IMR-90 (cell line): Measurements from ENCODE around the gene NTM. TPM values are rescaled to one million over a fixed set of nuclear protein-coding genes. Genes with fewer than 3 reads are reported as not detected.

ENCODE experiments used
- ATAC-seq: fragments of 200-7000 bp; cut with Tn5 transposase; 2 replicates; pipeline ENCODE4 v1.9.1; 2020; ENCODE audit warnings: low read depth, mild to moderate bottlenecking, moderate library complexity
- BruUV-seq: library from RNA; stranded (reverse); fragments of 400-500 nt; replicated peaks from 2 replicates; lab custom pipeline; 2021; lab: Mats Ljungman, UMichigan
- CTCF ChIA-PET: fragments of 300-600 bp; formaldehyde crosslinking; extraction: SDS; loops from one replicate; lab custom pipeline; 2021; ENCODE audit warnings: antibody characterized with exemption; lab: Yijun Ruan, JAX
- POLR2A ChIA-PET: fragments of 300-600 bp; sonication (Branson Sonifier 250); formaldehyde crosslinking; loops from one replicate; lab custom pipeline; 2022; ENCODE audit warnings: antibody characterized with exemption; ENCODE audit not compliant: unreplicated experiment; lab: Charles Lee
- DNase-seq: peaks from one replicate; pipeline ENCODE4 v3.0.0; 2013
- H2AFZ ChIP-seq: replicated peaks from 2 replicates; pipeline ENCODE3; 2013; ENCODE audit warnings: low read length, mild to moderate bottlenecking; ENCODE audit not compliant: poor library complexity
- H2AK5ac ChIP-seq: 2 replicates; pipeline ENCODE4 v1.6.1; 2013; ENCODE audit warnings: low read depth, low read length, inconsistent platforms
- H2AK9ac ChIP-seq: replicated peaks from 2 replicates; pipeline ENCODE3; 2013; ENCODE audit warnings: mild to moderate bottlenecking, low read depth, low read length, moderate library complexity; ENCODE audit not compliant: poor library complexity
- H2BK120ac ChIP-seq: 2 replicates; pipeline ENCODE4 v1.6.1; 2013; ENCODE audit warnings: low read depth, low read length, inconsistent platforms
- H2BK15ac ChIP-seq: 3 replicates; pipeline ENCODE4 v1.6.1; 2013; ENCODE audit warnings: low read depth, low read length, inconsistent platforms
- H2BK20ac ChIP-seq: 2 replicates; pipeline ENCODE4 v1.6.1; 2013; ENCODE audit warnings: low read depth, mild to moderate bottlenecking, inconsistent platforms, low read length, moderate library complexity
- H2BK5ac ChIP-seq: 2 replicates; pipeline ENCODE4 v1.6.1; 2013; ENCODE audit warnings: mild to moderate bottlenecking, low read depth, low read length, inconsistent platforms; ENCODE audit not compliant: poor library complexity, severe bottlenecking
- H3K14ac ChIP-seq: replicated peaks from 2 replicates; pipeline ENCODE4 v1.6.1; 2013; ENCODE audit warnings: low read depth, low read length, inconsistent platforms
- H3K18ac ChIP-seq: 2 replicates; pipeline ENCODE4 v1.6.1; 2013; ENCODE audit warnings: low read depth, low read length, control low read depth
- H3K23ac ChIP-seq: 2 replicates; pipeline ENCODE4 v1.6.1; 2013; ENCODE audit warnings: low read depth, low read length, inconsistent platforms
- H3K27ac ChIP-seq: 2 replicates; pipeline ENCODE4 v1.5.1; 2013; ENCODE audit warnings: mild to moderate bottlenecking, control low read depth, low read length; ENCODE audit not compliant: insufficient read depth
- H3K27me3 ChIP-seq: 2 replicates; pipeline ENCODE4 v1.6.1; 2013; ENCODE audit warnings: low read length; ENCODE audit not compliant: control insufficient read depth, insufficient read depth
- H3K36me3 ChIP-seq: 2 replicates; pipeline ENCODE4 v1.6.1; 2013; ENCODE audit warnings: low read length, mixed read lengths; ENCODE audit not compliant: control insufficient read depth, insufficient read depth
- H3K4ac ChIP-seq: 2 replicates; pipeline ENCODE4 v1.6.1; 2013; ENCODE audit warnings: low read depth, low read length, inconsistent platforms
- H3K4me1 ChIP-seq: 2 replicates; pipeline ENCODE4 v1.6.1; 2013; ENCODE audit warnings: low read length, mixed read lengths; ENCODE audit not compliant: control insufficient read depth, insufficient read depth
- H3K4me2 ChIP-seq: 2 replicates; pipeline ENCODE4 v1.6.1; 2013; ENCODE audit warnings: low read depth, mild to moderate bottlenecking, control low read depth, low read length, moderate library complexity
- H3K4me3 ChIP-seq: 2 replicates; pipeline ENCODE4 v1.5.1; 2013; ENCODE audit warnings: low read depth, mild to moderate bottlenecking, control low read depth, low read length, moderate library complexity; ENCODE audit not compliant: insufficient read depth
- H3K56ac ChIP-seq: 2 replicates; pipeline ENCODE4 v1.6.1; 2013; ENCODE audit warnings: low read length, inconsistent platforms; ENCODE audit not compliant: insufficient read depth; ENCODE audit errors: extremely low read depth
- H3K79me1 ChIP-seq, 2 experiments: 2 replicates each; pipeline ENCODE4 v1.6.1; 2013; ENCODE audit warnings: low read length in 2 of 2, inconsistent platforms in 1 of 2, low read depth in 1 of 2
- H3K9ac ChIP-seq: 2 replicates; pipeline ENCODE4 v1.6.1; 2013; ENCODE audit warnings: low read depth, low read length, control low read depth
- H3K9me1 ChIP-seq: 2 replicates; pipeline ENCODE4 v1.6.1; 2013; ENCODE audit warnings: low read length, inconsistent platforms; ENCODE audit not compliant: insufficient read depth
- H3K9me3 ChIP-seq: 2 replicates; pipeline ENCODE4 v1.6.1; 2013; ENCODE audit warnings: low read length; ENCODE audit not compliant: control insufficient read depth, insufficient read depth
- H4K20me1 ChIP-seq: 2 replicates; pipeline ENCODE4 v1.6.1; 2013; ENCODE audit warnings: low read length, inconsistent platforms; ENCODE audit not compliant: insufficient read depth
- H4K5ac ChIP-seq: 2 replicates; pipeline ENCODE4 v1.6.1; 2013; ENCODE audit warnings: mild to moderate bottlenecking, low read depth, low read length, control low read depth
- H4K8ac ChIP-seq, 2 experiments: 2 replicates each; pipeline ENCODE4 v1.6.1; 2013; ENCODE audit warnings: low read depth in 2 of 2, low read length in 2 of 2, control low read depth in 1 of 2, inconsistent platforms in 1 of 2
- H4K91ac ChIP-seq: 2 replicates; pipeline ENCODE4 v1.6.1; 2013; ENCODE audit warnings: low read depth, low read length, inconsistent platforms; ENCODE audit not compliant: insufficient read depth
- BHLHE40 ChIP-seq: fragments of 150-350 bp; IDR thresholded peaks from 2 replicates; pipeline ENCODE4 v1.6.1; 2016; ENCODE audit warnings: mild to moderate bottlenecking, low read depth, low read length
- CEBPB ChIP-seq: IDR thresholded peaks from 2 replicates; pipeline ENCODE4 v1.6.1; 2012; ENCODE audit warnings: low read depth, low read length, improper control_type of control experiment
- CHD1 ChIP-seq: IDR thresholded peaks from 2 replicates; pipeline ENCODE4 v1.6.1; 2012; ENCODE audit warnings: low read depth, low read length, improper control_type of control experiment
- CTCF ChIP-seq: conservative IDR thresholded peaks from 2 replicates; pipeline ENCODE4 v1.5.1; 2012; ENCODE audit warnings: mild to moderate bottlenecking, low read depth, low read length, improper control_type of control experiment
- ELK1 ChIP-seq: fragments of 150-350 bp; IDR thresholded peaks from 2 replicates; pipeline ENCODE4 v1.6.1; 2016; ENCODE audit warnings: low read depth, mild to moderate bottlenecking, low read length, moderate library complexity, borderline replicate concordance
- FOS ChIP-seq: fragments of 150-350 bp; IDR thresholded peaks from 2 replicates; pipeline ENCODE4 v1.6.1; 2016; ENCODE audit warnings: low read depth, low read length
- MAFK ChIP-seq: IDR thresholded peaks from 2 replicates; pipeline ENCODE4 v1.6.1; 2012; ENCODE audit warnings: low read depth, low read length, improper control_type of control experiment
- MAZ ChIP-seq: IDR thresholded peaks from 2 replicates; pipeline ENCODE4 v1.6.1; 2012; ENCODE audit warnings: low read depth, mild to moderate bottlenecking, low read length, improper control_type of control experiment, moderate library complexity, borderline replicate concordance
- MXI1 ChIP-seq: IDR thresholded peaks from 2 replicates; pipeline ENCODE4 v1.6.1; 2012; ENCODE audit warnings: low read depth, mild to moderate bottlenecking, low read length, moderate library complexity, borderline replicate concordance
- NFE2L2 ChIP-seq: fragments of 150-350 bp; IDR thresholded peaks from 2 replicates; pipeline ENCODE4 v1.6.1; 2016; ENCODE audit warnings: low read depth, mild to moderate bottlenecking, low read length
- POLR2A ChIP-seq: IDR thresholded peaks from 2 replicates; pipeline ENCODE4 v1.6.1; 2012; ENCODE audit warnings: mild to moderate bottlenecking, low read depth, low read length
- RAD21 ChIP-seq: IDR thresholded peaks from 2 replicates; pipeline ENCODE4 v1.6.1; 2012; ENCODE audit warnings: low read length, improper control_type of control experiment
- RCOR1 ChIP-seq: IDR thresholded peaks from 2 replicates; pipeline ENCODE4 v1.6.1; 2012; ENCODE audit warnings: mild to moderate bottlenecking, low read length, improper control_type of control experiment; ENCODE audit not compliant: insufficient replicate concordance
- RFX5 ChIP-seq: IDR thresholded peaks from 2 replicates; pipeline ENCODE4 v1.8.0; 2012; ENCODE audit warnings: low read depth, mild to moderate bottlenecking, low read length, moderate library complexity
- SMC3 ChIP-seq: fragments of 150-350 bp; IDR thresholded peaks from 2 replicates; pipeline ENCODE4 v1.6.1; 2016; ENCODE audit warnings: low read depth, mild to moderate bottlenecking, antibody characterized with exemption, low read length, moderate library complexity
- USF2 ChIP-seq: fragments of 150-350 bp; IDR thresholded peaks from 2 replicates; pipeline ENCODE4 v1.6.1; 2017; ENCODE audit warnings: mild to moderate bottlenecking, antibody characterized with exemption, low read length, low read depth
- WGBS, 2 experiments: methylation state at CpG; one replicate each; pipeline versions ENCODE4 v1.1.5 to v1.1.7; 2013; ENCODE audit warnings: missing lambda C conversion rate in 2 of 2; ENCODE audit not compliant: insufficient read length in 1 of 2; ENCODE audit errors: extremely low coverage in 2 of 2; 5-methylcytosine and 5-hydroxymethylcytosine counted together
- dilution Hi-C: fragments of 300-500 bp; cut with HindIII; formaldehyde crosslinking; loops from one replicate; pipeline ENCODE4 v1.14.3; 2018; ENCODE audit warnings: low sequenced_read_pairs; ENCODE audit not compliant: unreplicated experiment
- in situ Hi-C: fragments of 300-500 bp; cut with MboI; formaldehyde crosslinking; loops from 3 replicates; pipeline ENCODE4 v1.14.3; 2019; ENCODE audit warnings: low sequenced_read_pairs, inconsistent platforms, mixed read lengths
- intact Hi-C: fragments of 100-400 bp; cut with micrococcal nuclease; formaldehyde crosslinking; loops from 2 replicates; pipeline ENCODE4 v1.10.0; 2022
- polyA plus RNA-seq, 3 experiments: library from polyadenylated mRNA; depleted of rRNA; stranded (reverse); fragments of >200 nt; gene quantifications; 2 replicates each; pipeline ENCODE4 v1.2.3, GENCODE V29; 2012; ENCODE audit warnings: low replicate concordance in 1 of 3
- total RNA-seq: library from RNA; depleted of rRNA; stranded (reverse); fragments of >200 nt; gene quantifications from 2 replicates; pipeline ENCODE4 v1.2.3, GENCODE V29; 2012

Gene NTM
- total and polyA plus RNA-seq, 2 of the 4 experiments (the other 2 are of a cell fraction) = 19.5 to 25.5 TPM

- no peak overlapping the region for H2BK15ac ChIP-seq
- no peaks in the 10 kb centered on the region for H3K9me3 ChIP-seq
- H4K91ac ChIP-seq = no peak overlapping the region
- H3K9ac ChIP-seq = no peak overlapping the region
- H3K4me3 ChIP-seq = no peak overlapping the region
- H2AFZ ChIP-seq = no peak overlapping the region
- no peak overlapping the region for H2AK5ac ChIP-seq
- H3K4ac ChIP-seq = no peak overlapping the region
- H3K23ac ChIP-seq = no peak overlapping the region
- H3K27me3 ChIP-seq = peaks cover 36% of the 10 kb centered on the region
- TF ChIP-seq RCOR1 (no peak), ELK1 (no peak), RFX5 (no peak), MXI1 (no peak), CEBPB (no peak), MAZ (no peak), CTCF (no peak), SMC3 (no peak), CHD1 (no peak), POLR2A (no peak), FOS (no peak), BHLHE40 (no peak), RAD21 (no peak), USF2 (no peak), NFE2L2 (no peak), MAFK (no peak)
- no peaks in the 10 kb centered on the region for H3K9me1 ChIP-seq
- DNase-seq = no peak
- no peak overlapping the region for H3K14ac ChIP-seq
- CTCF ChIA-PET = no interaction called here
- dilution Hi-C loops = no loop called here
- H3K18ac ChIP-seq = no peak overlapping the region
- H2BK120ac ChIP-seq = no peak overlapping the region
- in situ Hi-C loops = no loop called here
- no peak overlapping the region for H4K8ac ChIP-seq
- H3K36me3 ChIP-seq = no peaks in the 10 kb centered on the region
- no peaks in the 10 kb centered on the region for H3K79me1 ChIP-seq
- WGBS, 2 experiments = 70% methylated on average over 2 of the region's 5 CpGs; no CpG with 5 or more reads in 1 of the 2 experiments
- no peak for ATAC-seq
- H2BK5ac ChIP-seq = no peak overlapping the region
- no TSS peak for BruUV-seq
- H3K56ac ChIP-seq = no peak overlapping the region
- intact Hi-C loops = no loop called here
- H4K20me1 ChIP-seq = no peaks in the 10 kb centered on the region
- H2AK9ac ChIP-seq = no peak overlapping the region
- no peak overlapping the region for H4K5ac ChIP-seq
- no peak overlapping the region for H3K27ac ChIP-seq
- no peak overlapping the region for H2BK20ac ChIP-seq
- no peak overlapping the region for H3K4me2 ChIP-seq
- no peaks in the 10 kb centered on the region for H3K4me1 ChIP-seq
- POLR2A ChIA-PET = no interaction called here
Observed at GRCh38 chr11:131816051-131816450, 445.6 kb downstream of the NTM start.
